ENCODE data around the gene TBCEL.

- TF ChIP-seq YY1 (IDR thresholded peaks at IDR 0.05; ENCODE audit: insufficient read depth, insufficient read length) (no peak), ZNF274 (IDR thresholded peaks at IDR 0.05; ENCODE audit: low read depth, low read length) (no peak), SUZ12 (IDR thresholded peaks at IDR 0.05; ENCODE audit: extremely low read depth, insufficient read depth, insufficient read length) (no peak)
Observed at GRCh38 chr11:121004206-121004840, 19.6 kb upstream of the TBCEL start.
